NT2/D1 (cell line): ENCODE results near the gene RHOA.

ENCODE experiments used
- YY1 ChIP-seq: IDR thresholded peaks from 2 replicates; pipeline ENCODE4 v1.6.1; 2011; ENCODE audit not compliant: insufficient read length, insufficient read depth
- ZNF274 ChIP-seq: IDR thresholded peaks from 2 replicates; pipeline ENCODE4 v1.6.1; 2011; ENCODE audit warnings: mild to moderate bottlenecking, low read depth, low read length

- TF ChIP-seq ZNF274 (no peak), YY1 (no peak)
These were observed 1.5 kb downstream of the RHOA start for GRCh38 chr3:49410066-49410845.
